Stimulated activated CD4-positive, alpha-beta T cell treated with anti-CD3 and anti-CD28 coated beads, Interleukin-4, amount 100 ng/mL, for 1 hour (primary cell): Measurements from ENCODE around the gene STIM1.

Source experiments
- DNase-seq: peaks from one replicate; pipeline ENCODE4 v3.0.0-alpha.2; 2020

STIM1 gene

DNA sequence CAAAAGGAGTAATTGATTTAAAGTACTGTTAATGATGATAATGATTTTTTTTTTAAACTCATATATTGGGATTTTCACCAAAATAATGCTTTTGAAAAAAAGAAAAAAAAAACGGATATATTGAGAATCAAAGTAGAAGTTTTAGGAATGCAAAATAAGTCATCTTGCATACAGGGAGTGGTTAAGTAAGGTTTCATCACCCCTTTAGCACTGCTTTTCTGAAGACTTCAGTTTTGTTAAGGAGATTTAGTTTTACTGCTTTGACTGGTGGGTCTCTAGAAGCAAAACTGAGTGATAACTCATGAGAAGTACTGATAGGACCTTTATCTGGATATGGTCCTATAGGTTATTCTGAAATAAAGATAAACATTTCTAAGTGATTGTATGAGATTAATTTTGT, 283.0 kb downstream of the STIM1 start:
- DNase-seq: no peak

DNA sequence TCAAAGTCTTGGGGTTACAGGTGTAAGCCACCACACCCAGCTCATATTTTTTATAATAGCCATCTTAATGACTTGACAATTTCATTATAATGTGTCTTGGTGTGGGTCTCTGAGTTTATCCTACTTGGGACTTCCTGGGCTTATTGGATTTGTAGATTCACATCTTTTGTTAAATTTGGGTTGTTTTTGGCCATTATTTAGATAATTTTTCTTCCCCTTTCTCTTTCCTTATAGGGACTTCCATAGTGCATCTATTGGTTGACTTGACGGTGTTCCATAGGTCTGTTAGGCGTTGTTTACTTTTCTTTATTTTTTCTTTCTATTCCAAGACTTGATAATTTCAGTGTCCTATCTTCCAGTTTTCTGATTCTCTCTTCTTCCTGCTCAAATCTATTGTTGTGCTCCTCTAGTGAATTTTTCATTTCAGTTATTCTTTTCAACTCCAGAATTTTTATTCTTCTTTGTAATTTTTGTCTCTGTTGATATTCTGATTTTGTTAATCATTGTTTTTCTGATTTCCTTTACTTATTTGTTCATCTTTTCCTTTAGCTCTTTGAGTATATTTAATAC, 284.7 kb downstream of the STIM1 start:
- no peak for DNase-seq
